Measurements from ENCODE around the gene SCD5.

Gene SCD5

DNA sequence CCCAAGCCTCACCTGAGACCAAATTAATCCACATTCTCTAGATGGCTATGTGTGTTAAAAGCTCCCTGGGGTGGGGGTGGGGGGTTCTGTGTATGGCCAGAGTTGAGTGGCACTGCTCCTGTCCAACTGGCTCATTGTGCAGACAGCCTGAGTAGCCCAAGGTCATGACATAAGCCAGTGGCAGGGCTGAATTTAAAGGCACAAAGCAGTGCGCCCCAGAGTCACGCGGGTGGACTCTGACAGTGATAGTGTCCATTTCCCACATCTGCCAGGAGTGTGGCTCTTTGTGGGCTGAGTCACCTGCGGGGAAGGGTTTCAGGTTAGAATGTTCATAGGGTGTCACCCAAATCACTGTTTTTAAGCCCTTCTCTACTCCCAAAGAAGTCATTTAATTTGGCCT lies 45.4 kb downstream of the SCD5 start:
- TF ChIP-seq, protein P1, sequence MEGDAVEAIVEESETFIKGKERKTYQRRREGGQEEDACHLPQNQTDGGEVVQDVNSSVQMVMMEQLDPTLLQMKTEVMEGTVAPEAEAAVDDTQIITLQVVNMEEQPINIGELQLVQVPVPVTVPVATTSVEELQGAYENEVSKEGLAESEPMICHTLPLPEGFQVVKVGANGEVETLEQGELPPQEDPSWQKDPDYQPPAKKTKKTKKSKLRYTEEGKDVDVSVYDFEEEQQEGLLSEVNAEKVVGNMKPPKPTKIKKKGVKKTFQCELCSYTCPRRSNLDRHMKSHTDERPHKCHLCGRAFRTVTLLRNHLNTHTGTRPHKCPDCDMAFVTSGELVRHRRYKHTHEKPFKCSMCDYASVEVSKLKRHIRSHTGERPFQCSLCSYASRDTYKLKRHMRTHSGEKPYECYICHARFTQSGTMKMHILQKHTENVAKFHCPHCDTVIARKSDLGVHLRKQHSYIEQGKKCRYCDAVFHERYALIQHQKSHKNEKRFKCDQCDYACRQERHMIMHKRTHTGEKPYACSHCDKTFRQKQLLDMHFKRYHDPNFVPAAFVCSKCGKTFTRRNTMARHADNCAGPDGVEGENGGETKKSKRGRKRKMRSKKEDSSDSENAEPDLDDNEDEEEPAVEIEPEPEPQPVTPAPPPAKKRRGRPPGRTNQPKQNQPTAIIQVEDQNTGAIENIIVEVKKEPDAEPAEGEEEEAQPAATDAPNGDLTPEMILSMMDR (IDR thresholded peaks at IDR 0.05; ENCODE audit: low read depth, low read length): no peak
- H3K4me3 ChIP-seq (ENCODE audit: low read depth, low read length): no peak overlapping the region

DNA sequence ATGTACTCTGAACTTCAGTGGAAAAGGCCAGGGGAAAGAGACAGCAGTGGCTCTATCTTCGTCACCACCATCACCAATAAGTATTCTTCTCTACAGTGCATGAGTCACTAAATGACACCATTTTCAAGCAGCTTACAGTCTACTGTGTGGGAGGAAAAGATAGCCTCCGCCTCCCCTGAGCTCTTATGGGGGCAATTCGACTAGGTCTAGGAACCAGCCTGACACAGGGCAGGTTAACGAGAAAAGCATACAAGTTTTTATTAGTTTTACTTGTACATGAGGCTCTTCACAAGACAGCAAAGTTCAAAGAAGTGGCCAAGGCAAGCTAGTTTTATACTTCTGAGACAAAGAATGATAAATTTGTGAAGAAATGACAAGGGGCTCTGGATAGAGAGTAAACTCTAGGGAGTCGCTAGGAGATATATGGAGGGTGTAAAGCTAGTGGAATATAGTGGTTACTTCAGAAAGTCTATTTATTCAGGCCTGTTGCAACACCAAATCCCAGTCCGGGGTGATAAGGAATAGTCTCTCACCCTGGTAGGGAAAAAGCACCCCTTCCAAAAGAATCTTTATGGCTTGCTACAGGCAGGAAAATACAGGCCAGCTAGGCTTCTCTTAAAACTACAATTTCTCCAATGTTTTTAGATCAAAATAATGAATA lies 49.7 kb downstream of the SCD5 start:
- TF ChIP-seq, protein P1 (IDR thresholded peaks at IDR 0.05; ENCODE audit: low read depth, low read length): no peak
- H3K4me3 ChIP-seq (ENCODE audit: low read depth, low read length): no peak overlapping the region

DNA sequence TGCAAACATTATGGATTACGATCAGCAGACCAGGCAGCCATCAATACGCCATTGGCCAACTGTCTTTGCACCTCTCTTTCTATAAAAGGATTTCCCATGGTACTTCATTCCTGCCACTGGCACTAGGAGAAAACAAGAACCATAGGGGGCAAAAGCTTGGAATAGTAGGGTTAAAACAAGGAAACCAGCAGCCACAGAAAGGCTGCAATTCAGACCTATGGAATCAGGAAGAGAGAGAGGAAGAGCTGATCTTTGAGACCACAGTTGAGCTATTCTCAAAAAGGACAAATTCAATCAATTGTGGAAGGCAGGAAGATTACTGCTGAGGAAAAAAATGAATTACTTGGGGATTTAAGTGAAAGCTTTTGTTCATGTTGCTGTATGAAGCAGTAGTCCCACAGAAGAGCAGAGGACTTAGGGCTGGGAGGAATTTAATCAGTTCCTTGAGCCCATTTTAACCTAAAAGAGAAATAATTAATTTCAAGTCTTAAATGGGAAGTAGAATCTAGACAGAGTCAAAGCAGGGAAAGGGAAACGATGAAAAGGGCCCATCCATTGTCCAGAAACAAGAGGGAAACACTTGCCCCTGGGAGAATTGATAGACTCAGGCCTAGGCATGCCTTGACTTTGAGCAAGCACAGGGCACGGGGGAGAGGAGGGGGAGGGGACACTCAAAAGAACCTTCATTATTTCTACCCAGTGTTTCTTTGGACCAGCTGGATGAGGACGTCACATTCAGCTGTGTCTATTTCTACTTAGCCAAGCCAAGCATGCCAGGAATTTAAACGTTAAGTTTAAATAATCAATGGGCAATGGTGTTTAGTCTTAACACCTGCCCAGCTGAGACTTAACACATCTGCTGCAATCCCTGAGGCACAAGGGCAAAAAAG lies 50.7 kb downstream of the SCD5 start:
- H3K4me3 ChIP-seq (ENCODE audit: low read depth, low read length): no peak overlapping the region
- TF ChIP-seq, protein P1 (IDR thresholded peaks at IDR 0.05; ENCODE audit: low read depth, low read length): no peak

DNA sequence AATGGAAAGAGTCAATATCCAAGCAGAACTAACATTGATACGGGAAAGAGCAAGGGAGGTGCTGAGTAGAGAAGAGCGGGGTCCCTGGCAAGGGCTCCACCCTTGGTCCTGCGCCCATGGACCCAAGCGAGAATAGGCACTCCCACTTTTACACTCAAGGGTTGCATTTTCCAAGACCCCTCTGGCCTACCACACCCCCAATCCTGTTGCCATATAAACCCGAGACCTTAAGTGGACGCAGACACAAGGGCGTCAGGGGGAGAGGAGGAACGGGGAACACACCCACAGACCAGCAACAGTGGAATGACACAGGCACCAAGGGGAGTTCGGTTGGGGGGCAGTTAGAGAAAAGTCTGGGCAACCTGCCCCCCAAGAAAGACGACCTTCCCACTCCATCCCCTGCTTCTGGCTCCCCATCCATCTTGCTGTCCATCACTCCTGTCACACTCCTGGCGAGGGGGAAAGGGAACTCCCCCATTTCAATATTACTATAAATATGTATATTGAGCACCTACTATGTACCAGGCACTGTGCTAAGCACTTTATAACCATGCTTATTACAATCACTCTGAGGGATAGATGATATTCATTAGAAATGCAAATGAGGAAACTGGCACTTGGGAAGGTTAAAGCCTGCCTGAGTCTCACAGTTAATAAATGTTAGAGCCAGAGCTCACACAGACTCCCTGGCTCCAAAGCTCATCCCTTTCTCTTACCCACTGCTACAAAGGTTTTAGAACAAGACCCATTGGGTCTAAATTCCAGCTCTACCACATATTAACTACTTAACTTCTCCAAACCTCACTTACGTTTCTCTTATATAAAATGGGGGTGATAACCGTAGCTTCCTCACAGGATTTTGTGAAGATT lies 51.7 kb downstream of the SCD5 start:
- TF ChIP-seq, protein P1 (IDR thresholded peaks at IDR 0.05; ENCODE audit: low read depth, low read length): no peak
- no peak overlapping the region for H3K4me3 ChIP-seq (ENCODE audit: low read depth, low read length)

DNA sequence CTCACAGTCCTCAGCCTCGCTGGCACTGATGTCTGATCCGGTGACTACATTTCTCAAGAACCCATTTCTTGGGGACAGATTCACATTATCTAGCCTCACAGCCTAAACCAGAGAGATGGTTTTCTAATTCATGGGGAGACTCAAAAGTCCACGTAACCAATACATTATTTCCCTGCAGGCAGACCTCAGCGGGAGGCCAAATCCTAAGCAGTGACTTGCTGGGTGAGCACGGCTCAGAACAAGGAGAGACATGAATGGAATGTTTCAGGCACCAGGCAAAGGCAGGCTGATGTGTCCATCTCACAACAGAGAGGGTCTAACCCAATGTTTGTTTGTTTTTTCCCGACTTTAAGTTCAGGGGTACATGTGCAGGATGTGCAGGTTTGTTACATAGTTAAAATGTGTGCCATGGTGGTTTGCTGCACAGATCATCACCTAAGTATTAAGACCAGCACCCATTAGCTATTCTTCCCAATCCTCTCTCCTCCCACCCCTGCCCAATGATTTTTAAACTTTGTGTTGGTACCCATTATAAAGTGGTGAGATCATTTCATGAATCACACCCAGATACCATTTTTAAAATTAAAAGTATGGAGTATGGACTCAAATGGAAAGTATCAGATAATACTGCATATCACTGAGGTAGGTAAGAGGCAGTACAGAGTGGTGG lies 53.3 kb downstream of the SCD5 start:
- H3K4me3 ChIP-seq (ENCODE audit: low read depth, low read length): no peak overlapping the region
- TF ChIP-seq, protein P1 (IDR thresholded peaks at IDR 0.05; ENCODE audit: low read depth, low read length): no peak

DNA sequence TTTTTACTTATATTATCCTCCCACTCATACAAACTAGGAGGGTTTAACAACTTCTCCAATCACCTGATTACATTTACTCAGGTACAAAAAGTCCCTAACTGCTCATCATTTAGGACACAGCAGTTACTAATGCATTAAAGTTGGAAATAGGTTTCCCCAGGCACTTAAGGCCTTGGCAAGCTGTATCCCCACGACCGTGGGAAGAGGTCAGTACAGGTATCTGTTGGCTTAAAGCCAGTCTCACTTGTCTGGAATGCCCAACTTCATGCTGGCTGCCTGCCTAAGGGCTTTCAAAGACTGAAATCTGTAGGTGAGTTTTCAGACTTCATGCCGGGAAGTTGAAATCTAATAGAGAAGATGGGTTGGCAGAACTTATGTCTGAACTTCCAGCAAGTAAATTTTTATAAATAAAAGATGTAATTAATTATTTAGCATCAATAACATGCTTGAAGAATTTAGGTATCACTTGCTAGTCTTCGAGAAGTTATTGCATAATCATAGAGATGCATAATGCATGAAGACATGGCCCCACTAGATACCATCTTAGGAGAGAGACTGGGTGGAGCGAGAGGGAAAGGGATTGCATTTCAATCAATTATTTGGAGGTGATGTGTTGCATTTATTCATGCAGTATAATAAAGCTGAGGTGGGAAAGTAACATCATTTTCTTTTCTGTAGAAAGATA lies 54.2 kb downstream of the SCD5 start:
- TF ChIP-seq, protein P1 (IDR thresholded peaks at IDR 0.05; ENCODE audit: low read depth, low read length): no peak
- no peak overlapping the region for H3K4me3 ChIP-seq (ENCODE audit: low read depth, low read length)

Measured in WI38 (cell line).